GM23338 (cell line): ENCODE measurements around the gene CRACR2A.

Experiments used
- CTCF ChIP-seq, 2 experiments: fragments of 200-600 bp in 1 of 2; sonication (generic) in 1 of 2; conservative IDR thresholded peaks; 2 replicates each; pipeline versions ENCODE4 v1.5.1 to v1.6.1; 2016 to 2017; ENCODE audit warnings: antibody characterized with exemption in 2 of 2, low read depth in 2 of 2, mild to moderate bottlenecking in 2 of 2, moderate library complexity in 1 of 2
- POLR2AphosphoS5 ChIP-seq: IDR thresholded peaks from 2 replicates; pipeline ENCODE4 v1.6.1; 2016; ENCODE audit warnings: antibody characterized with exemption, low read depth

DNA sequence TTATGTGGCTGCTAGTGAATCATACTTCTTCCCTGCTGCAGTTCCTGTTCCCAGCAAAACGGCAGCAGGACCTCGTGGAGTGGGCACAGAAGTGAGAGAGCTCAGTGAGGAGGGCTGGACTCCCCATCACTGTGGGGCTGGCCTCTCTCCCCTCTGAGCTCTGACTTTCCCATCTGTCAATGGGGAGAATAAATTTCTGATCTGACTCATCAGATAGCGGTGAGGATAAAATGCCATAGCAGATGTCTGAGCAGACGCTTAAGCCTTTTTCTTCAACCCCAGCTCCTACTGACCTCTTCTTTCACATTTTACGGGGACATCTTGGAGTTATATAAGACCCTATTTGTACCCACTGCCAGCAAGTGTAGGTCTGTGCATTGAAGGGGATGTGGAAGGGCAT lies 116.6 kb downstream of the CRACR2A start:
- no peak for TF ChIP-seq CTCF (conservative IDR thresholded peaks at IDR 0.05; ENCODE audit: low read depth in 2 of 2)
- TF ChIP-seq POLR2AphosphoS5: no peak
